Body of pancreas (tissue), 4 donors: Measurements from ENCODE around the gene ARHGEF4. TPM values are rescaled to one million over a fixed set of nuclear protein-coding genes. Genes with fewer than 3 reads are reported as not detected.

ENCODE experiments used
- ATAC-seq: fragments of 150-250 bp; one replicate; pipeline ENCODE4 v1.9.1; 2016
- DNase-seq, 4 donors: peaks; one replicate each; pipeline ENCODE4 v3.0.0-alpha.2; 2019
- H3K27ac ChIP-seq, 4 donors: fragments of 200-600 bp; sonication (generic); 1 replicate in 3 of 4; 2 replicates in 1 of 4; pipeline versions ENCODE4 v1.5.1 to v1.6.1; 2016 to 2019; ENCODE audit warnings: mild to moderate bottlenecking in 1 of 4, mixed read lengths in 1 of 4, moderate library complexity in 1 of 4
- H3K27me3 ChIP-seq, 2 donors: fragments of 200-600 bp; sonication (generic); one replicate each; pipeline ENCODE4 v1.6.0; 2016; ENCODE audit warnings: mild to moderate bottlenecking in 1 of 2
- H3K36me3 ChIP-seq, 2 donors: fragments of 200-600 bp; sonication (generic); replicated peaks in 1 of 2; 2 replicates each; pipeline ENCODE4 v1.5.1; 2016; ENCODE audit warnings: low read depth in 2 of 2; ENCODE audit not compliant: insufficient read depth in 1 of 2
- H3K4me1 ChIP-seq: fragments of 200-600 bp; sonication (generic); one replicate; pipeline ENCODE4 v1.6.0; 2016
- H3K4me3 ChIP-seq, 2 donors: fragments of 200-600 bp; sonication (generic); 1 replicate in 1 of 2; 2 replicates in 1 of 2; pipeline ENCODE4 v1.5.1; 2016 to 2019
- H3K9me3 ChIP-seq, 3 donors: fragments of 200-600 bp; sonication (generic); 1 replicate in 2 of 3; 2 replicates in 1 of 3; pipeline ENCODE4 v1.5.1; 2016
- CTCF ChIP-seq, 7 experiments: fragments of 450-650 bp in 4 of 7; fragments of 200-600 bp in 3 of 7; sonication (generic) in 3 of 7; IDR thresholded peaks; one replicate each; pipeline ENCODE4 v1.5.1; 2016 to 2019; ENCODE audit warnings: antibody characterized with exemption in 7 of 7
- POLR2A ChIP-seq, 3 donors: fragments of 450-650 bp; IDR thresholded peaks; one replicate each; pipeline ENCODE4 v1.6.1; 2016; ENCODE audit warnings: antibody characterized with exemption in 3 of 3, mild to moderate bottlenecking in 2 of 3
- WGBS, 2 donors: methylation state at CpG; one replicate each; pipeline ENCODE4 v1.1.5; 2017; 5-methylcytosine and 5-hydroxymethylcytosine counted together
- intact Hi-C: fragments of 100-400 bp; cut with DNase I; formaldehyde crosslinking; loops from one replicate; pipeline ENCODE4 v1.15.1; 2023
- total RNA-seq, 2 donors: library from RNA; depleted of rRNA; stranded (reverse); fragments of >200 nt; gene quantifications; one replicate each; pipeline ENCODE4 v1.1.0, GENCODE V29; 2016

Gene ARHGEF4
- total RNA-seq, 2 donors from 2014 or later = 28.8 to 39.9 TPM

- no peaks in the 10 kb centered on the region for H3K36me3 ChIP-seq
- WGBS, 2 donors = 90 to 92% methylated on average over 5 of the region's 5 CpGs
- no peak for TF ChIP-seq CTCF (IDR thresholded peaks at IDR 0.05)
- no peak for TF ChIP-seq POLR2A (IDR thresholded peaks at IDR 0.05)
- intact Hi-C loops = no loop called here
- H3K27me3 ChIP-seq = no peaks in the 10 kb centered on the region
- DNase-seq (no peak), ATAC-seq (no peak)
- H3K4me3 ChIP-seq = no peak overlapping the region
- H3K27ac ChIP-seq = no peak overlapping the region
- no peaks in the 10 kb centered on the region for H3K4me1 ChIP-seq
- H3K9me3 ChIP-seq = no peaks in the 10 kb centered on the region
These were observed 140.8 kb downstream of the ARHGEF4 start for GRCh38 chr2:130977461-130978050.

GRCh38 chr2:130981667-130982066 lies 145.0 kb downstream of the ARHGEF4 start:
- intact Hi-C loops = no loop called here
- TF ChIP-seq CTCF (IDR thresholded peaks at IDR 0.05) (no peak), POLR2A (IDR thresholded peaks at IDR 0.05) (no peak)
- Histone ChIP-seq H3K9me3 (no peaks in the 10 kb centered on the region), H3K27ac (no peak overlapping the region), H3K4me3 (no peak overlapping the region), H3K36me3 (no peaks in the 10 kb centered on the region), H3K4me1 (no peaks in the 10 kb centered on the region), H3K27me3 (no peaks in the 10 kb centered on the region)
- no peak for DNase-seq
- no peak for ATAC-seq
- WGBS, 2 donors = 94 to 100% methylated on average over 1 of the region's 1 CpG

GRCh38 chr2:130985206-130985780 lies 148.6 kb downstream of the ARHGEF4 start:
- WGBS, 2 donors = 83 to 92% methylated on average over 4 of the region's 4 CpGs
- no peaks in the 10 kb centered on the region for H3K27me3 ChIP-seq
- no peak overlapping the region for H3K4me3 ChIP-seq
- DNase-seq = no peak
- TF ChIP-seq POLR2A (IDR thresholded peaks at IDR 0.05) (no peak), CTCF (IDR thresholded peaks at IDR 0.05) (no peak)
- ATAC-seq = no peak
- no peaks in the 10 kb centered on the region for H3K9me3 ChIP-seq
- H3K4me1 ChIP-seq = no peaks in the 10 kb centered on the region
- H3K27ac ChIP-seq = no peak overlapping the region
- H3K36me3 ChIP-seq = no peaks in the 10 kb centered on the region
- intact Hi-C loops = no loop called here

GRCh38 chr2:130985831-130986649 lies 149.3 kb downstream of the ARHGEF4 start:
- 90 to 93% methylated on average over 15 of the region's 15 CpGs for WGBS, 2 donors

More at GRCh38 chr2:130985831-130986649, 149.3 kb downstream of the ARHGEF4 start:
- DNase-seq (no peak), ATAC-seq (no peak)
- TF ChIP-seq POLR2A (IDR thresholded peaks at IDR 0.05) = no peak
- no peak for TF ChIP-seq CTCF (IDR thresholded peaks at IDR 0.05)
- Histone ChIP-seq H3K27ac (no peak overlapping the region), H3K9me3 (no peaks in the 10 kb centered on the region), H3K4me1 (no peaks in the 10 kb centered on the region), H3K4me3 (no peak overlapping the region), H3K27me3 (no peaks in the 10 kb centered on the region), H3K36me3 (no peaks in the 10 kb centered on the region)
- intact Hi-C loops = no loop called here
